K562 (cell line): Measurements from ENCODE around the gene PRKAR1B.
A peak's percentile ranks its signal among the peaks of the same experiment; 100 is the strongest.

ENCODE experiments used
- CBFA2T3 ChIP-seq: fragments of 450-650 bp; IDR thresholded peaks from 2 replicates; pipeline ENCODE4 v1.6.1; 2017
- CTCF ChIP-seq, 3 experiments: IDR thresholded peaks in 2 of 3; conservative IDR thresholded peaks in 1 of 3; 2 replicates each; pipeline ENCODE4 v1.5.1; 2011 to 2012; ENCODE audit warnings: low read length in 3 of 3, mild to moderate bottlenecking in 3 of 3, control low read depth in 2 of 3, improper control_type of control experiment in 1 of 3, inconsistent platforms in 1 of 3, low read depth in 1 of 3, mixed read lengths in 1 of 3, moderate library complexity in 1 of 3; ENCODE audit not compliant: insufficient read depth in 2 of 3
- IRF9 ChIP-seq: fragments of 450-650 bp; IDR thresholded peaks from 2 replicates; pipeline ENCODE4 v1.6.1; 2016; ENCODE audit warnings: missing biosample characterization, missing genetic modification characterization
- NFATC3 ChIP-seq: fragments of 450-650 bp; IDR thresholded peaks from 2 replicates; pipeline ENCODE4 v1.6.1; 2017; ENCODE audit warnings: mild to moderate bottlenecking
- NFE2L1 ChIP-seq: fragments of 450-650 bp; IDR thresholded peaks from 2 replicates; pipeline ENCODE4 v1.6.1; 2016; ENCODE audit warnings: missing genetic modification characterization, low read depth, mild to moderate bottlenecking, missing compliant biosample characterization, moderate library complexity, borderline replicate concordance
- PTRF ChIP-seq: fragments of 450-650 bp; IDR thresholded peaks from 2 replicates; pipeline ENCODE4 v1.6.1; 2016; ENCODE audit warnings: mild to moderate bottlenecking, missing genetic modification characterization, missing compliant biosample characterization

DNA sequence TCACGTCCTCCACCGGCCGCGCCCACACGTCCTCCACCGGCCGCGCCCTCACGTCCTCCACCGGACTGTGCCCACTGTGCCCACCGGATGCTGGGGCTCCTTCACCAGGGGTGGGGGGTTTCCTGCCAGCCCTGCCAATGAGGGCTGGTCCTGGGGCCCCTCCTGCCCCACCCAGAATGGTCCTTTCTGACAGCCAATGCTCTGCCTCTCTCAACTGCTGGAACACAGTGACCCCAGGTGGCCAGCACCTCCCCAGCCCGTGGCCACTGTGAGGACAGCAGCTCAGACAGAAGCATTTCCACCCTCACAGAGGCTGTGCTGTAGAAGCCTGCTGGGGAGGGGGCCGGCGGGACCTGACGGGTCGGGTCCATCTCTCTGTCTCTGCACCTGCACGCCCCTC, 90.7 kb downstream of the PRKAR1B start:
- TF ChIP-seq NFE2L1 (no peak), CTCF (IDR thresholded peaks at IDR 0.05 in 2 of 3, conservative IDR thresholded peaks at IDR 0.05 in 1 of 3; ENCODE audit: insufficient read depth in 2 of 3, low read depth in 1 of 3, low read length in 3 of 3) (peak; percentile 77 to 88 (median 81)), PTRF (no peak), IRF9 (tag) (no peak), CBFA2T3 (no peak), NFATC3 (no peak)
